GM10248 (cell line): ENCODE data around the gene HK1.

Experiments
- CTCF ChIA-PET: fragments of 300-600 bp; sonication (Branson Sonifier 250); formaldehyde crosslinking; extraction: SDS; loops from one replicate; lab custom pipeline; 2021; ENCODE audit warnings: antibody characterized with exemption; lab: Yijun Ruan, JAX
- POLR2A ChIA-PET: fragments of 350-650 bp; sonication (Branson Sonifier 250); formaldehyde crosslinking; extraction: SDS; loops from one replicate; lab custom pipeline; 2020; ENCODE audit warnings: antibody characterized with exemption; lab: Yijun Ruan, JAX
- DNase-seq: peaks from one replicate; pipeline ENCODE4 v3.0.0; 2012; ENCODE audit errors: extremely low spot score
- TF ChIP-seq, protein P1 (sequence below): IDR thresholded peaks from 2 replicates; pipeline ENCODE4 v1.5.1; 2012; ENCODE audit warnings: mild to moderate bottlenecking, low read depth; ENCODE audit errors: extremely low read depth, missing control alignments, control extremely low read depth

Gene HK1

GRCh38 chr10:69419096-69419743 lies 140.9 kb downstream of the HK1 start:
- no peak for DNase-seq
- TF ChIP-seq, protein P1, sequence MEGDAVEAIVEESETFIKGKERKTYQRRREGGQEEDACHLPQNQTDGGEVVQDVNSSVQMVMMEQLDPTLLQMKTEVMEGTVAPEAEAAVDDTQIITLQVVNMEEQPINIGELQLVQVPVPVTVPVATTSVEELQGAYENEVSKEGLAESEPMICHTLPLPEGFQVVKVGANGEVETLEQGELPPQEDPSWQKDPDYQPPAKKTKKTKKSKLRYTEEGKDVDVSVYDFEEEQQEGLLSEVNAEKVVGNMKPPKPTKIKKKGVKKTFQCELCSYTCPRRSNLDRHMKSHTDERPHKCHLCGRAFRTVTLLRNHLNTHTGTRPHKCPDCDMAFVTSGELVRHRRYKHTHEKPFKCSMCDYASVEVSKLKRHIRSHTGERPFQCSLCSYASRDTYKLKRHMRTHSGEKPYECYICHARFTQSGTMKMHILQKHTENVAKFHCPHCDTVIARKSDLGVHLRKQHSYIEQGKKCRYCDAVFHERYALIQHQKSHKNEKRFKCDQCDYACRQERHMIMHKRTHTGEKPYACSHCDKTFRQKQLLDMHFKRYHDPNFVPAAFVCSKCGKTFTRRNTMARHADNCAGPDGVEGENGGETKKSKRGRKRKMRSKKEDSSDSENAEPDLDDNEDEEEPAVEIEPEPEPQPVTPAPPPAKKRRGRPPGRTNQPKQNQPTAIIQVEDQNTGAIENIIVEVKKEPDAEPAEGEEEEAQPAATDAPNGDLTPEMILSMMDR, result no peak
- ChIA-PET CTCF (interaction anchor here (1.4 to 3.5 kb wide), 2 partner anchors 11 to 88 kb away, joined by 3 to 17 read pairs; no protein-coding TSS in a partner anchor), POLR2A (no interaction called here)

- POLR2A ChIA-PET, result no interaction called here
- CTCF ChIA-PET, result interaction anchor here (1.4 to 3.5 kb wide), 2 partner anchors 11 to 88 kb away, joined by 3 to 17 read pairs; no protein-coding TSS in a partner anchor
- TF ChIP-seq, protein P1, result no peak
- DNase-seq, result no peak
These were observed 141.4 kb downstream of the HK1 start for GRCh38 chr10:69419744-69420126.

DNA sequence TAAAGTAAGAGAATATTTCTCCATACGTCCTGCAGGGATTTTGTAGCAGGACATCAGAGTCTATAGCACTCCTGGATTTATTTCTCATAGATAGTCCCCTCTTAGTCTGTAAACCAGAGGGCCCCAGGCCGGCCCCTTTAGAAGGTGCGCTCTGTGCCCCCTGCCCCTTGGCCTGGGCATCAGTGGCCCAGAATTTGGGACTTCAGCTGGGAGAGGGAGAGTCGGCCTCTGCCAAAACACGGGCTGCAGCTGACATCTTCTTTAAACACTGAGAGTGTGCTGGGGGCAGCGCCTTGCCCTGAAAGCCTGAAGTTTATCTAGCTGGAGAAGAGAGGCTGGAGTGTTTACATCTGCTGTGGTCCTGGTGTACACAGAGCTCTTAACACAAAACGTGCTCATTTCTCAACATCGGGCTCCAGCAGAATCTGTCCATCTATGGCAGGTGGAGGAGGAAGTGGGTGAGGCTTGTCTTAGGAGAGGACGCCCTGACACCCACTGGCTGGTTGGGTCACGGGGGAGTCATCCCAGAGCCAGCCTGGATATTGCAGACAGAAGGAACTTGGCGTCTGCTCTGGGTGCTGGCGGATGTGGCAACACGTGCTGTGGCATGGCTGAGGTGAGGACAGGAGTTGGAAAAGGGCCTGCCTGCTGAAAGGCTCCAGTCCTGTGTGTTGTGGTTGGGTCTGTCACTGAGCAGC lies 143.5 kb downstream of the HK1 start:
- DNase-seq, result no peak
- TF ChIP-seq, protein P1, result no peak
- ChIA-PET CTCF (interaction anchor here (1.2 to 1.5 kb wide), 2 partner anchors 10 to 14 kb away, joined by 3 to 4 read pairs; no protein-coding TSS in a partner anchor), POLR2A (no interaction called here)

DNA sequence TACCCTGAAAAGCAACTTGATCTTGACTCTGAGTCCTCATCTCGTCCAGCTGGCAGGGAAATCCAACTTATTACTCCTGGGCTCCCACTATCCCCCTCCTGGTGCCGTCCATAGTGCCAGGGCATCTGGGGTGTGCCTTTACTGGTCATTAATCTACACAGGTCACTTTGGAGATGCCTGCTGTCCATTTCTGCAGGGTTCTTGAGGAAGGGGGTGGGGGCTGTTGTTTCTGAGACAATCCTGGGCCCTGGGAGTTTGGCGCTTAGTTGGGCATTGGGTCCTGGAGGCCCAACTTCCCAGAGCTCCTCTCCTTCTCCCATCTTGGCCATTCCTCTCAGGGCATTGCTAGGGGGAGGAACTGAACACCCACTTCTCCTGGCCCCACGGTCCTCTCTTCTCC lies 144.4 kb downstream of the HK1 start:
- TF ChIP-seq, protein P1, result no peak
- no peak for DNase-seq
- ChIA-PET CTCF (interaction anchor here (1.1 to 2.6 kb wide), 3 partner anchors 9 to 30 kb away, joined by 3 to 19 read pairs (median 3); no protein-coding TSS in a partner anchor), POLR2A (no interaction called here)

DNA sequence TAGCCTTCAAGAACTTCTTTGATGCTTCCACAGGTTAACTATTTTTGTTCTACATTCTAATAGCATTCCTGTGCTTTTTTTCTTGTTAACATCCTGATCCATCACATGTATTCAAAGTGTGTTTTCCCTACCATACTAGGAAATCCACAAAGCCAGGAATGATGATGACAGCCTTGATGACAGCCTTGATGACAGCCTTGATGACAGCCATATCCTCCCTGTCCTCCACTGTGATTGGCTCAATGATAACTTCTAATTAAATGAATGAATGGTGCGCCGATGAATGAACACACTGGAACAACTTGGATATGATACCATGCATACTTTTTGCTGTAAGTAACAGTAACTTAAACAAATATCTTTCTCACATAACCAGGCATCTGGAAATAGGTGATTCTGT lies 146.7 kb downstream of the HK1 start:
- TF ChIP-seq, protein P1, result no peak
- ChIA-PET CTCF (interaction anchor here (1.0 to 1.2 kb wide), 2 partner anchors 12 to 81 kb away, joined by 3 to 4 read pairs; no protein-coding TSS in a partner anchor), POLR2A (no interaction called here)
- no peak for DNase-seq

GRCh38 chr10:69425511-69426298 lies 147.4 kb downstream of the HK1 start:
- CTCF ChIA-PET, result interaction anchor here (1.0 to 2.6 kb wide), 3 partner anchors 8 to 80 kb away, joined by 3 to 11 read pairs (median 4); partner anchors contain the start of gene TACR2
- DNase-seq, result no peak
- TF ChIP-seq, protein P1, result no peak
- POLR2A ChIA-PET, result no interaction called here
